ENCODE data around the gene OR8A1. TPM values are rescaled to one million over a fixed set of nuclear protein-coding genes. Genes with fewer than 3 reads are reported as not detected.

The OR8A1 gene
- total RNA-seq, 1 experiment from 2014 or later: not detected

GRCh38 chr11:124618863-124619262 lies 49.1 kb downstream of the OR8A1 start:
- Mint-ChIP-seq H3K4me3 (no peak overlapping the region), H3K27ac (no peak overlapping the region), H3K4me1 (peaks cover 11 to 12% of the 10 kb centered on the region in 2 experiments), H3K36me3 (ENCODE audit: insufficient read depth in 1 of 3, low read depth in 3 of 3) (no peaks in the 10 kb centered on the region), H3K27me3 (ENCODE audit: low read depth) (peaks cover 20% of the 10 kb centered on the region), H3K9me3 (no peaks in the 10 kb centered on the region)
- Histone ChIP-seq H3K9ac (ENCODE audit: extremely low read depth, insufficient read length, low read length) (no peak overlapping the region), H3K79me1 (ENCODE audit: insufficient read depth, low read depth, low read length, poor library complexity, severe bottlenecking) (no peaks in the 10 kb centered on the region), H3K18ac (ENCODE audit: insufficient read length, low read depth, low read length) (no peak overlapping the region), H3K4me1 (ENCODE audit: insufficient read depth, low read length) (no peaks in the 10 kb centered on the region), H2BK120ac (ENCODE audit: low read depth, low read length, poor library complexity, severe bottlenecking) (no peak overlapping the region), H3K79me2 (ENCODE audit: insufficient read depth, low read length) (no peaks in the 10 kb centered on the region; the same call in 1 of the 2 replicates), H4K5ac (ENCODE audit: insufficient read length, low read depth, low read length) (no peak overlapping the region), H2BK5ac (ENCODE audit: insufficient read length, low read length) (no peak overlapping the region), H3K4ac (ENCODE audit: low read depth, low read length) (no peak overlapping the region), H2BK12ac (ENCODE audit: insufficient read length, low read depth, low read length) (no peak overlapping the region), H2AK5ac (ENCODE audit: insufficient read length, low read length) (no peak overlapping the region), H3K23me2 (ENCODE audit: insufficient read length, low read depth, low read length, poor library complexity, severe bottlenecking) (peaks cover 3% of the 10 kb centered on the region), H2BK15ac (ENCODE audit: low read depth, low read length) (no peak overlapping the region), H2BK20ac (ENCODE audit: low read depth, low read length, poor library complexity, severe bottlenecking) (no peak overlapping the region), H3K27me3 (ENCODE audit: insufficient read depth, low read length) (no peaks in the 10 kb centered on the region), H4K8ac (replicated peaks; ENCODE audit: insufficient read length, low read depth, low read length) (no peak overlapping the region), H3K27ac (ENCODE audit: insufficient read length, low read depth, low read length) (no peak overlapping the region), H2AFZ (ENCODE audit: low read length) (no peak overlapping the region), H3T11ph (ENCODE audit: low read length) (no peak overlapping the region), H3K14ac (ENCODE audit: insufficient read depth, low read length) (no peak overlapping the region), H3K4me2 (ENCODE audit: insufficient read depth, insufficient read length, low read length) (no peak overlapping the region), H3K9me3 (ENCODE audit: control insufficient read depth, low read depth, low read length) (no peaks in the 10 kb centered on the region), H4K91ac (ENCODE audit: insufficient read length, low read depth, low read length) (no peak overlapping the region), H4K20me1 (ENCODE audit: control insufficient read depth, insufficient read depth, insufficient read length) (no peaks in the 10 kb centered on the region), H3K56ac (ENCODE audit: insufficient read length, low read depth, low read length) (no peak overlapping the region), H3K23ac (ENCODE audit: insufficient read length, low read depth, low read length) (no peak overlapping the region)
- WGBS (ENCODE audit: extremely low coverage, insufficient read length, low lambda C conversion rate): no CpG with 5 or more reads among the region's 5 CpGs
- DNase-seq: no peak
- TF ChIP-seq CTCF (conservative IDR thresholded peaks at IDR 0.05): no peak

Other genes with a start within 250 kb of the OR8A1 start
- not detected in 2 replicates for gene OR8D2, start 249.8 kb upstream of the OR8A1 start, total RNA-seq (2021)
- gene OR8B2, start 185.5 kb upstream of the OR8A1 start, total RNA-seq (2021): not detected in 2 replicates
- gene OR8B3, start 171.0 kb upstream of the OR8A1 start, total RNA-seq (2021): not detected in 2 replicates
- not detected in 2 replicates for gene OR8B4, start 145.1 kb upstream of the OR8A1 start, total RNA-seq (2021)
- gene OR8B8, start 124.3 kb upstream of the OR8A1 start, total RNA-seq (2021): not detected in 2 replicates
- gene OR8B12, start 26.3 kb upstream of the OR8A1 start, total RNA-seq (2021): not detected in 2 replicates
- not detected in 2 replicates for gene PANX3, start 41.4 kb downstream of the OR8A1 start, total RNA-seq (2021)
- gene TBRG1, start 52.9 kb downstream of the OR8A1 start, total RNA-seq (2021): 23.9 and 25.8 TPM in 2 replicates
- gene SIAE, start 103.7 kb downstream of the OR8A1 start, total RNA-seq (2021): 4.7 and 5.6 TPM in 2 replicates
- 6.9 and 7.2 TPM in 2 replicates for gene SPA17, start 103.9 kb downstream of the OR8A1 start, total RNA-seq (2021)
- 6.4 and 7.0 TPM in 2 replicates for gene NRGN, start 169.9 kb downstream of the OR8A1 start, total RNA-seq (2021)
- not detected in 2 replicates for gene VSIG2, start 182.3 kb downstream of the OR8A1 start, total RNA-seq (2021)
- 0.33 and 0.92 TPM in 2 replicates for gene ESAM, start 192.3 kb downstream of the OR8A1 start, total RNA-seq (2021)
- 14.5 and 18.1 TPM in 2 replicates for gene MSANTD2, start 230.4 kb downstream of the OR8A1 start, total RNA-seq (2021)

All from H9 (cell line).